Peyer's patch (tissue), 4 donors: ENCODE results near the gene RAB6A. TPM values are rescaled to one million over a fixed set of nuclear protein-coding genes. Genes with fewer than 3 reads are reported as not detected.
"Not testable (repeated sequence)": the region's sequence is repeated elsewhere in the genome, so short reads cannot be mapped to it uniquely, and the experiment has no call there.

Experiments
- DNase-seq, 3 donors: peaks; one replicate each; pipeline ENCODE4 v3.0.0-alpha.2; 2017 to 2019
- H3K27ac ChIP-seq, 4 donors: fragments of 200-600 bp; sonication (generic); one replicate each; pipeline ENCODE4 v1.5.1; 2016 to 2019
- H3K27me3 ChIP-seq, 2 donors: fragments of 200-600 bp; sonication (generic); one replicate each; pipeline ENCODE4 v1.5.1; 2019
- H3K36me3 ChIP-seq, 3 donors: fragments of 200-600 bp; sonication (generic); one replicate each; pipeline ENCODE4 v1.5.1; 2016 to 2019
- H3K4me1 ChIP-seq, 4 donors: fragments of 200-600 bp; sonication (generic); one replicate each; pipeline ENCODE4 v1.5.1; 2016 to 2019
- H3K4me3 ChIP-seq, 4 donors: fragments of 200-600 bp; sonication (generic); 1 replicate in 3 of 4; 2 replicates in 1 of 4; pipeline ENCODE4 v1.5.1; 2016 to 2019; ENCODE audit warnings: mild to moderate bottlenecking in 1 of 4
- H3K9me3 ChIP-seq, 4 donors: fragments of 200-600 bp; sonication (generic); one replicate each; pipeline ENCODE4 v1.5.1; 2016 to 2019; ENCODE audit warnings: mild to moderate bottlenecking in 1 of 4
- POLR2A ChIP-seq, 2 donors: fragments of 450-650 bp; IDR thresholded peaks; one replicate each; pipeline ENCODE4 v1.5.1; 2017; ENCODE audit warnings: antibody characterized with exemption in 2 of 2, mild to moderate bottlenecking in 2 of 2, moderate library complexity in 2 of 2
- total RNA-seq, 4 donors: library from RNA; depleted of rRNA; stranded (reverse); fragments of >200 nt; gene quantifications; one replicate each; pipeline ENCODE4 v1.1.0, GENCODE V29; 2016
- TF ChIP-seq, protein P1 (sequence below), 6 experiments: fragments of 450-650 bp in 4 of 6; fragments of 200-600 bp in 2 of 6; sonication (generic) in 1 of 6; IDR thresholded peaks; one replicate each; pipeline ENCODE4 v1.5.1; 2017 to 2019; ENCODE audit warnings: antibody characterized with exemption in 6 of 6, mild to moderate bottlenecking in 3 of 6, moderate library complexity in 1 of 6

RAB6A gene
- total RNA-seq, 4 donors from 2014 or later: 76.7 to 198 (median 182) TPM

DNA sequence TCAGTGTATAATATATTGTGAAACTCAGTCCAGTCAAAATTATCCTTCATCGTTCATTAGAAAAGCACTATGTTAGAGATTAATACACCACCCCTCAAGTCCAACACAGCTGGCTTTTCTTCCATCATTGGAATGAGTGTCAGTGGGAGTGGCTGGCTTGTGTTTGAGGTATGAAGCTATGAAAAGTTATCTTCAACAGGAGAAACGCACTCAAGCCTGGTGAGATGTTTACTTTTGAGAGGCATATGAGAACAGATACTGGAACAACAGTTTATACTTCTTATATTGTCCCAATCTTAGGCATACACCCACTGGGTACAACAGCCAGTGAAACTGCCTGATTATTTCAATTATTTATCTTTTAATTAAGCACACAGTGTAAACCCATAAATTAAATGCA is 80.2 kb downstream of the RAB6A start:
- Histone ChIP-seq H3K27ac (no peak overlapping the region), H3K9me3 (no peaks in the 10 kb centered on the region), H3K27me3 (no peaks in the 10 kb centered on the region), H3K36me3 (peaks cover 0 to 61% (median 0%) of the 10 kb centered on the region in 3 donors), H3K4me1 (no peaks in the 10 kb centered on the region), H3K4me3 (no peak overlapping the region)
- TF ChIP-seq POLR2A (IDR thresholded peaks at IDR 0.05): no peak
- TF ChIP-seq, protein P1, sequence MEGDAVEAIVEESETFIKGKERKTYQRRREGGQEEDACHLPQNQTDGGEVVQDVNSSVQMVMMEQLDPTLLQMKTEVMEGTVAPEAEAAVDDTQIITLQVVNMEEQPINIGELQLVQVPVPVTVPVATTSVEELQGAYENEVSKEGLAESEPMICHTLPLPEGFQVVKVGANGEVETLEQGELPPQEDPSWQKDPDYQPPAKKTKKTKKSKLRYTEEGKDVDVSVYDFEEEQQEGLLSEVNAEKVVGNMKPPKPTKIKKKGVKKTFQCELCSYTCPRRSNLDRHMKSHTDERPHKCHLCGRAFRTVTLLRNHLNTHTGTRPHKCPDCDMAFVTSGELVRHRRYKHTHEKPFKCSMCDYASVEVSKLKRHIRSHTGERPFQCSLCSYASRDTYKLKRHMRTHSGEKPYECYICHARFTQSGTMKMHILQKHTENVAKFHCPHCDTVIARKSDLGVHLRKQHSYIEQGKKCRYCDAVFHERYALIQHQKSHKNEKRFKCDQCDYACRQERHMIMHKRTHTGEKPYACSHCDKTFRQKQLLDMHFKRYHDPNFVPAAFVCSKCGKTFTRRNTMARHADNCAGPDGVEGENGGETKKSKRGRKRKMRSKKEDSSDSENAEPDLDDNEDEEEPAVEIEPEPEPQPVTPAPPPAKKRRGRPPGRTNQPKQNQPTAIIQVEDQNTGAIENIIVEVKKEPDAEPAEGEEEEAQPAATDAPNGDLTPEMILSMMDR (IDR thresholded peaks at IDR 0.05): no peak
- no peak for DNase-seq

GRCh38 chr11:73676552-73676951 is 84.3 kb downstream of the RAB6A start:
- H3K27me3 ChIP-seq, DNase-seq, H3K4me3 ChIP-seq, H3K9me3 ChIP-seq, H3K4me1 ChIP-seq, H3K27ac ChIP-seq: not testable (repeated sequence)
- peaks cover 0 to 51% (median 0%) of the 10 kb centered on the region in 3 donors for H3K36me3 ChIP-seq

GRCh38 chr11:73671701-73672100 is 89.2 kb downstream of the RAB6A start:
- no peak for DNase-seq
- peaks cover 0 to 11% (median 0%) of the 10 kb centered on the region in 3 donors for H3K36me3 ChIP-seq
- no peaks in the 10 kb centered on the region for H3K4me1 ChIP-seq
- no peaks in the 10 kb centered on the region for H3K27me3 ChIP-seq
- H3K4me3 ChIP-seq: no peak overlapping the region
- no peaks in the 10 kb centered on the region for H3K9me3 ChIP-seq
- no peak for TF ChIP-seq POLR2A (IDR thresholded peaks at IDR 0.05)
- TF ChIP-seq, protein P1 (IDR thresholded peaks at IDR 0.05): no peak
- no peak overlapping the region for H3K27ac ChIP-seq

DNA sequence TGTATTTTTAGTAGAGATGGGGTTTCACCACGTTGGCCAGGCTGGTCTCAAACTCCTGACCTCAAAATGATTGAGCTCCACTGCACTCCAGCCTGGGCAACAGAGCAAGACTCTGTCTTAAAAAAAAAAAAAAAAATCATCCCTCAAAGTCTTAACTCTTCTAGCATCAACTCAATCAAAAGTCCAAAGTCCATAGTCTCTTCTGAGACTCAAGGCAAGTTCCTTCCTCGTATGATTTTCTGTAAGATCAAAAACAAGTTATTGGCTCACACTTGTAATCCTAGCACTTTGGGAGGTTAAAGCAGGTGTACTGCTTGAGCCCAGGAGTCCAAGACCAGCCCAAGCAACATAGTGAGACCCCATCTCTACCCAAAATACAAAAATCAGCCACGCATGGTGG is 90.1 kb downstream of the RAB6A start:
- DNase-seq: no peak
- H3K4me1 ChIP-seq: no peaks in the 10 kb centered on the region
- no peaks in the 10 kb centered on the region for H3K27me3 ChIP-seq
- H3K36me3 ChIP-seq: peaks cover 0 to 7% (median 0%) of the 10 kb centered on the region in 3 donors
- H3K4me3 ChIP-seq: no peak overlapping the region
- no peak overlapping the region for H3K27ac ChIP-seq
- no peaks in the 10 kb centered on the region for H3K9me3 ChIP-seq
- TF ChIP-seq, protein P1 (IDR thresholded peaks at IDR 0.05): no peak
- TF ChIP-seq POLR2A (IDR thresholded peaks at IDR 0.05): no peak

DNA sequence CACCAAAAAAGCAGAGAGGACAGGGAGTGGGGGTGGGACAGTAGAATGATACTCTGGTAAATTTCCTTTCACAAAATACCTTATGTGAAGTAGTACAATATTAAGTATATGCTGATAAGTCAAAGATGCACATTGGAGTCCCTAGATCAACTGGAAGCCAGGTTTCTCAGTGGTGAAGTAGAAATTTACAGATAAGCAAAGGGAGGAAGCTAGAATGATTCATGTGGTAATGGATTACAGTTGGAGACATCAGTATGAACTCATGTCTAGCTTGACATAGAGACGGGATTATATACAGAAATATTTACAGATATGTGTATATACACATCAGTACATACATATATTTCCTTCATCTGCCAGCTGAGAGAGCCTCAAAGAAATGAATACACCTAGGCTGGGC is 93.0 kb downstream of the RAB6A start:
- no peak overlapping the region for H3K27ac ChIP-seq
- H3K4me1 ChIP-seq: no peaks in the 10 kb centered on the region
- H3K36me3 ChIP-seq: no peaks in the 10 kb centered on the region
- no peaks in the 10 kb centered on the region for H3K9me3 ChIP-seq
- no peak overlapping the region for H3K4me3 ChIP-seq
- DNase-seq: no peak
- H3K27me3 ChIP-seq: no peaks in the 10 kb centered on the region
- no peak for TF ChIP-seq POLR2A (IDR thresholded peaks at IDR 0.05)
- TF ChIP-seq, protein P1 (IDR thresholded peaks at IDR 0.05): no peak

- Histone ChIP-seq H3K4me1 (peaks cover 0 to 13% (median 4%) of the 10 kb centered on the region in 4 donors), H3K9me3 (no peaks in the 10 kb centered on the region), H3K36me3 (no peaks in the 10 kb centered on the region), H3K27me3 (no peaks in the 10 kb centered on the region), H3K4me3 (no peak overlapping the region), H3K27ac (no peak overlapping the region)
- TF ChIP-seq POLR2A (IDR thresholded peaks at IDR 0.05): no peak
- TF ChIP-seq, protein P1 (IDR thresholded peaks at IDR 0.05): no peak
- DNase-seq: no peak
These were observed 96.0 kb downstream of the RAB6A start for GRCh38 chr11:73664877-73665276.
